GM06990 (cell line): ENCODE data around the gene LCN15.

Source experiments
- DNase-seq: peaks from one replicate; pipeline ENCODE4 v3.0.0-alpha.2; 2011; ENCODE audit not compliant: insufficient read length; ENCODE audit errors: extremely low read depth
- H3K27me3 ChIP-seq: replicated peaks from 2 replicates; pipeline ENCODE4 v1.6.0; 2011; ENCODE audit warnings: low read length; ENCODE audit not compliant: control insufficient read depth, insufficient read depth
- H3K36me3 ChIP-seq: 2 replicates; pipeline ENCODE4 v1.5.1; 2011; ENCODE audit warnings: low read length; ENCODE audit not compliant: control insufficient read depth, insufficient read depth
- H3K4me3 ChIP-seq: replicated peaks from 2 replicates; pipeline ENCODE4 v1.5.1; 2011; ENCODE audit warnings: low read depth, mild to moderate bottlenecking, control low read depth, low read length
- CTCF ChIP-seq: IDR thresholded peaks from 2 replicates; pipeline ENCODE4 v1.5.1; 2011; ENCODE audit warnings: low read length, control low read depth, mild to moderate bottlenecking, inconsistent platforms; ENCODE audit not compliant: insufficient read depth, poor library complexity, severe bottlenecking

Gene LCN15

GRCh38 chr9:136723989-136724388 is 40.3 kb downstream of the LCN15 start:
- no peak for DNase-seq
- no peak for TF ChIP-seq CTCF

GRCh38 chr9:136723362-136723976 is 40.8 kb downstream of the LCN15 start:
- no peak for TF ChIP-seq CTCF
- peak; percentile 47 for DNase-seq

More at GRCh38 chr9:136723989-136724388, 40.3 kb downstream of the LCN15 start:
- Histone ChIP-seq H3K4me3 (no peak overlapping the region), H3K27me3 (no peaks in the 10 kb centered on the region), H3K36me3 (peaks cover 33% of the 10 kb centered on the region)

GRCh38 chr9:136722969-136723356 is 41.4 kb downstream of the LCN15 start:
- TF ChIP-seq CTCF: no peak
- Histone ChIP-seq H3K4me3 (no peak overlapping the region), H3K36me3 (peaks cover 33% of the 10 kb centered on the region), H3K27me3 (no peaks in the 10 kb centered on the region)
- peak; percentile 46 for DNase-seq

More at GRCh38 chr9:136723362-136723976, 40.8 kb downstream of the LCN15 start:
- Histone ChIP-seq H3K27me3 (no peaks in the 10 kb centered on the region), H3K4me3 (no peak overlapping the region), H3K36me3 (peaks cover 33% of the 10 kb centered on the region)

GRCh38 chr9:136722093-136722968 is 42.0 kb downstream of the LCN15 start:
- Histone ChIP-seq H3K27me3 (no peaks in the 10 kb centered on the region), H3K4me3 (no peak overlapping the region), H3K36me3 (peaks cover 33% of the 10 kb centered on the region)
- TF ChIP-seq CTCF: no peak
- DNase-seq: no peak

- Histone ChIP-seq H3K27me3 (no peaks in the 10 kb centered on the region), H3K4me3 (no peak overlapping the region), H3K36me3 (peaks cover 33% of the 10 kb centered on the region)
- no peak for TF ChIP-seq CTCF
- no peak for DNase-seq
Measured at GRCh38 chr9:136721339-136722092, 42.8 kb downstream of the LCN15 start.
